ENCODE data around the gene MAPKAPK5.

MAPKAPK5 gene

GRCh38 chr12:111846016-111846415 lies 4.0 kb downstream of the MAPKAPK5 start:
- no peak overlapping the region for H3K4me3 ChIP-seq (ENCODE audit: low read depth, low read length)
- TF ChIP-seq, protein P1, sequence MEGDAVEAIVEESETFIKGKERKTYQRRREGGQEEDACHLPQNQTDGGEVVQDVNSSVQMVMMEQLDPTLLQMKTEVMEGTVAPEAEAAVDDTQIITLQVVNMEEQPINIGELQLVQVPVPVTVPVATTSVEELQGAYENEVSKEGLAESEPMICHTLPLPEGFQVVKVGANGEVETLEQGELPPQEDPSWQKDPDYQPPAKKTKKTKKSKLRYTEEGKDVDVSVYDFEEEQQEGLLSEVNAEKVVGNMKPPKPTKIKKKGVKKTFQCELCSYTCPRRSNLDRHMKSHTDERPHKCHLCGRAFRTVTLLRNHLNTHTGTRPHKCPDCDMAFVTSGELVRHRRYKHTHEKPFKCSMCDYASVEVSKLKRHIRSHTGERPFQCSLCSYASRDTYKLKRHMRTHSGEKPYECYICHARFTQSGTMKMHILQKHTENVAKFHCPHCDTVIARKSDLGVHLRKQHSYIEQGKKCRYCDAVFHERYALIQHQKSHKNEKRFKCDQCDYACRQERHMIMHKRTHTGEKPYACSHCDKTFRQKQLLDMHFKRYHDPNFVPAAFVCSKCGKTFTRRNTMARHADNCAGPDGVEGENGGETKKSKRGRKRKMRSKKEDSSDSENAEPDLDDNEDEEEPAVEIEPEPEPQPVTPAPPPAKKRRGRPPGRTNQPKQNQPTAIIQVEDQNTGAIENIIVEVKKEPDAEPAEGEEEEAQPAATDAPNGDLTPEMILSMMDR (IDR thresholded peaks at IDR 0.05; ENCODE audit: low read depth, low read length, missing control alignments) = no peak
- no peak for DNase-seq (ENCODE audit: low read depth)

DNA sequence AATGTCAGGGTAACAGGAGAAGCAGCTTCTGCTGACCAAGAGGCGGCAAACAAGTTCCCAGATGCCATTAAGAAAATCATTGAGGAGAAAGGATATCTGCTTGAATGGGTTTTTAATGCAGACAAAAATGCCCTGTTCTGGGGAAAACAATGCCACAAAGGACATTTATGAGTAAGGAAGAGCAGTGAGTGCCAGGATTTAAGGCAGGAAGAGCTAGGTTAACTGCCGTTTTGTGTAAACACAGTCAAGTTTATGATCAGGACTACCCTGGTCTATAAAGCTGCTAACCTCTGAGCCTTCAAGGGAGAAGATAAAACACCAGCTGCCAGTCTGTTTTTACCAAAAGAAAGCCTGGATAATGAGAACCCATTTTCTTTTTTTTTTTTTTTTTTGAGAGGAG lies 8.5 kb downstream of the MAPKAPK5 start:
- H3K4me3 ChIP-seq (ENCODE audit: low read depth, low read length) = no peak overlapping the region

GRCh38 chr12:111858186-111858585 lies 16.2 kb downstream of the MAPKAPK5 start:
- no peak for DNase-seq (ENCODE audit: low read depth)
- TF ChIP-seq, protein P1 (IDR thresholded peaks at IDR 0.05; ENCODE audit: low read depth, low read length, missing control alignments) = no peak
- no peak overlapping the region for H3K4me3 ChIP-seq (ENCODE audit: low read depth, low read length)

More for the DNA sequence above, 8.5 kb downstream of the MAPKAPK5 start:
- no peak for DNase-seq (ENCODE audit: low read depth)
- TF ChIP-seq, protein P1 (IDR thresholded peaks at IDR 0.05; ENCODE audit: low read depth, low read length, missing control alignments) = no peak

GRCh38 chr12:111858778-111859177 lies 16.8 kb downstream of the MAPKAPK5 start:
- H3K4me3 ChIP-seq (ENCODE audit: low read depth, low read length) = no peak overlapping the region
- DNase-seq (ENCODE audit: low read depth) = no peak
- TF ChIP-seq, protein P1 (IDR thresholded peaks at IDR 0.05; ENCODE audit: low read depth, low read length, missing control alignments) = no peak

- H3K4me3 ChIP-seq (ENCODE audit: low read depth, low read length) = no peak overlapping the region
- no peak for DNase-seq (ENCODE audit: low read depth)
- TF ChIP-seq, protein P1 (IDR thresholded peaks at IDR 0.05; ENCODE audit: low read depth, low read length, missing control alignments) = no peak
Observed at GRCh38 chr12:111864913-111865312, 22.9 kb downstream of the MAPKAPK5 start.

GRCh38 chr12:111867531-111867930 lies 25.5 kb downstream of the MAPKAPK5 start:
- no peak overlapping the region for H3K4me3 ChIP-seq (ENCODE audit: low read depth, low read length)
- DNase-seq (ENCODE audit: low read depth) = no peak
- TF ChIP-seq, protein P1 (IDR thresholded peaks at IDR 0.05; ENCODE audit: low read depth, low read length, missing control alignments) = no peak
